Thymus (tissue), 11 donors: ENCODE results near the gene PDZRN4. TPM values are rescaled to one million over a fixed set of nuclear protein-coding genes. Genes with fewer than 3 reads are reported as not detected.

Experiments
- DNase-seq, 9 donors: peaks; one replicate each; pipeline ENCODE4 v3.0.0-alpha.2; 2013; ENCODE audit warnings: low spot score in 9 of 9, low read depth in 6 of 9, missing footprints in 1 of 9
- H3K27ac ChIP-seq, 2 donors: one replicate each; pipeline ENCODE4 v1.5.1; 2013; ENCODE audit warnings: control low read depth in 1 of 2, low read depth in 1 of 2, low read length in 1 of 2, mild to moderate bottlenecking in 1 of 2, moderate library complexity in 1 of 2
- H3K27me3 ChIP-seq, 2 donors: one replicate each; pipeline ENCODE4 v1.5.1; 2013; ENCODE audit warnings: low read length in 1 of 2; ENCODE audit not compliant: control insufficient read depth in 2 of 2, insufficient read depth in 1 of 2
- H3K36me3 ChIP-seq, 2 donors: one replicate each; pipeline ENCODE4 v1.5.1; 2013; ENCODE audit warnings: low read length in 1 of 2, mild to moderate bottlenecking in 1 of 2, moderate library complexity in 1 of 2; ENCODE audit not compliant: control insufficient read depth in 2 of 2, insufficient read depth in 2 of 2
- H3K4me1 ChIP-seq, 2 donors: one replicate each; pipeline ENCODE4 v1.5.1; 2013; ENCODE audit warnings: low read length in 2 of 2; ENCODE audit not compliant: control insufficient read depth in 2 of 2, insufficient read depth in 2 of 2
- H3K4me3 ChIP-seq, 2 donors: one replicate each; pipeline ENCODE4 v1.5.1; 2013; ENCODE audit warnings: low read length in 2 of 2, control low read depth in 1 of 2, mild to moderate bottlenecking in 1 of 2
- H3K9me3 ChIP-seq, 2 donors: one replicate each; pipeline ENCODE4 v1.5.1; 2013; ENCODE audit warnings: low read length in 1 of 2, mild to moderate bottlenecking in 1 of 2; ENCODE audit not compliant: control insufficient read depth in 2 of 2, insufficient read depth in 1 of 2
- WGBS: extraction: QIAGEN DNeasy Blood & Tissue Kit; methylation state at CpG from one replicate; pipeline ENCODE4 v1.1.7; 2013; 5-methylcytosine and 5-hydroxymethylcytosine counted together
- polyA plus RNA-seq: library from polyadenylated mRNA; stranded (reverse); fragments of 200-250 nt; gene quantifications from one replicate; pipeline ENCODE4 v1.2.3, GENCODE V29; 2013
- total RNA-seq: library from RNA; stranded (reverse); fragments of 120-200 nt; gene quantifications from one replicate; pipeline ENCODE4 v1.2.4, GENCODE V29; 2013
- donor health status: healthy.

Gene PDZRN4
- total and polyA plus RNA-seq, 2 donors = 0.14 to 0.48 TPM

DNA sequence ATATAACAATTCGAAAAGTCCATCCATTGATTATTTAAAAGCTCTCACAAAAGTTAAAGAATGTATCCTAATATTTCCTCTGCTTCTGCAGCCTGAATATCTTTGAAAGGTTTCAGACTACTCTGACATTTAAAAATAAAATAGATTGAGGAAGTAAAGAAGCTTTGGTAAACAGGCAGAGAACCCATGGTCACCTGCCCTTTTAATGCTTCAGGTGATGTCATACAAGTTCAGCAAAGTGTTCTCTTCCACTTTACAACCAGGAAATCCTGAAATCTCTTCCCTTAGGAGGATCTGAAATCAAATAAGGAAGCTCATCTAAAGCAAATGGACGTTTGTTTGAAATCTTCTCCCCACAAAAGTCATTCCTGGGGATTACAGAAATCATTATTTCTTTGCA, 322.4 kb downstream of the PDZRN4 start:
- Histone ChIP-seq H3K4me1 (no peaks in the 10 kb centered on the region), H3K27ac (no peak overlapping the region), H3K9me3 (no peaks in the 10 kb centered on the region), H3K4me3 (no peak overlapping the region), H3K27me3 (no peaks in the 10 kb centered on the region), H3K36me3 (no peaks in the 10 kb centered on the region)
- 59% methylated on average over 2 of the region's 2 CpGs for WGBS
- DNase-seq = no peak

DNA sequence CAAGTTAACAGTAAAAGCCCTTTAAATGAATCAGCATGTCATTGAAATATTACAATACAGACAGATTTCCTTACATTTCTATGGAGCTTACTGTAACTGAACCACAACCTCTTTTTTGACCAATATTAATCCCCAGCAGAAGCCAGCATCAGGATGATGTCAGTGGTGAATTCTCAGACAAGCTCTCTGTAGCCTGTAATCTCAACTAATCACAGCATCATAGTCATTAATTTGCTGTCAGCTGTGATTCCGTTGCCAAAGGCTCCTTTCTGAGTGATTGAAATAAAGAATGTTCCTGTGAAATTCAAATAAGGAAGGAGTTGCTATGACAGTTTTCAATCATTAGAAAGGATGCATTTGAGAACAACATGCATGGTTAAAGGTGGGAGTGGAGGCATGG, 323.1 kb downstream of the PDZRN4 start:
- DNase-seq = no peak
- 87% methylated on average over 1 of the region's 1 CpG for WGBS

DNA sequence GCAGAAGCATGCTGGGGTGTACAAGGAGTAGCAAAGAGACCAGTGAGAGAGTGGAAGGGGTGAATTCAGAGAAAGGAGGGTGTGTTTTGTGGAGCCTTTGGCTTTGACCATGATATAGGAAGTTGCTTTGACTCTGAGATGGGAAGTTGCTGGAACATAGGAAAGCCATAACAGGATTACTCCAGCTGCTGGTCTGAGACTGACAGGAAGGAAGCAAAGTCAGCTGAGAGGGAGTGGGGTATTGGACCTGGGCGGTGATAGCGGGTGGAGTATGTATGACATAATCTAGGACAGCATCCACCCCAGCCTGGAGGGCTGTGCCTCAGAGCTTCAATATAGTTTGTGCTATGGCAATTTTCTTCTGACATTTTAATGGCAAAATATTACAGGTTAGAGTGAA, 324.4 kb downstream of the PDZRN4 start:
- H3K27ac ChIP-seq = no peak overlapping the region
- H3K9me3 ChIP-seq = no peaks in the 10 kb centered on the region
- 98% methylated on average over 2 of the region's 2 CpGs for WGBS
- no peaks in the 10 kb centered on the region for H3K4me1 ChIP-seq
- no peak overlapping the region for H3K4me3 ChIP-seq
- no peaks in the 10 kb centered on the region for H3K36me3 ChIP-seq
- DNase-seq = no peak
- H3K27me3 ChIP-seq = no peaks in the 10 kb centered on the region

More for the DNA sequence above, 323.1 kb downstream of the PDZRN4 start:
- no peak overlapping the region for H3K4me3 ChIP-seq
- no peaks in the 10 kb centered on the region for H3K36me3 ChIP-seq
- H3K4me1 ChIP-seq = no peaks in the 10 kb centered on the region
- no peaks in the 10 kb centered on the region for H3K9me3 ChIP-seq
- no peak overlapping the region for H3K27ac ChIP-seq
- H3K27me3 ChIP-seq = no peaks in the 10 kb centered on the region

DNA sequence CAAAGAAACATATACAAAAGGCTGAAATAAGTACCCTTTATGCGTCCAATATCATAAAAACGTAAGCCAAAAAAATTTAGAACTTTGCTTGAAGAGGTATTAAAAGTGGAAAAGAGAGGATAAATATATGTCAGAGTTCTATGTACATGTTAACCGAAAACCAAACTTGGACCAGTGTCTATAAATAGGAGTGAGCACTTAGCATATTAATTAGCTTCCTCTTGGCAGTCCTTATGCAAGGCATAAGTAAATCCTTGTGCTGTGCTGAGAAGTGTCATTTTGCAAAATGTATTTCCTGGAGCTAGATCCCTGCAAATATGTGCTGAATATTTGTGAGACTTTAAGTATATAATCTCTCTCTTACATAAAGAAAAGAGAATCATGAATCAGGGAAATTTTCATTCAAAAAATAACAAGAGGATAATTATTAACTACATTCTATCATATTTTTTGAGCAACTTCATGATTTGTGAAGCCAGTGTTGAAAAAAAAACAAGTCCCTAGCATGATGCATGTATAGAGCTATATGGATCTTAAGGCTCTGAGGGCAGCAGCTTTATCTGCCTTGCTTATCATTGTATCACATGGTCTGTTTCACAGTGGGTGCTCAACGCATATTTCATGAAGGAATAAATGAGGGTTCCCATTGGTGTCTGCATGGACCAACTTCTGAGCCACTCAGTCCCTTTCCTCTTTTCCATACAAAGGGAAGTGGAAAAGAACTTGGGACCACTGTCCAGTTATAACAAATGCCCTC, 326.1 kb downstream of the PDZRN4 start:
- Histone ChIP-seq H3K27me3 (no peaks in the 10 kb centered on the region), H3K36me3 (no peaks in the 10 kb centered on the region), H3K27ac (no peak overlapping the region), H3K9me3 (no peaks in the 10 kb centered on the region), H3K4me3 (no peak overlapping the region), H3K4me1 (no peaks in the 10 kb centered on the region)
- 79% methylated on average over 4 of the region's 4 CpGs for WGBS
- no peak for DNase-seq

DNA sequence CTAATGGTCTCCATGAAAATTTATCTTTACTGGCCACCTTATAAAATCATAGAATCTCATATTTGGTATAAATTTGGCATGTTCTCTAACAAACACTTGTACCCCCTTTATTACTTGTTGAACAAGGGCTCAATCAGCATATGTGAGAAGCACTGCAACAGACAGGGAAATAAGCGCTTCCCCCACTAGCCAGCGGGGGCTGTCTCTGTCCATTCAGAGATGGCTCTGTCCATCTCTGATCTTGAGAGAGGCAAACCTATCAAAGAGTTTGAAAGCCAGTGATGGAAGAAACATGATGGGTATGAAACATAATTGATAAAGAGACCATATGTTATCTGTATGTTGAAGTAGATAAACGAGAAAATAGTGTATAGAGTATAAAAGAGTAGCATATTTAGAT, 326.8 kb downstream of the PDZRN4 start:
- WGBS = 97% methylated on average over 3 of the region's 3 CpGs
- Histone ChIP-seq H3K4me1 (no peaks in the 10 kb centered on the region), H3K36me3 (no peaks in the 10 kb centered on the region), H3K27me3 (no peaks in the 10 kb centered on the region), H3K4me3 (no peak overlapping the region), H3K9me3 (no peaks in the 10 kb centered on the region), H3K27ac (no peak overlapping the region)
- no peak for DNase-seq

DNA sequence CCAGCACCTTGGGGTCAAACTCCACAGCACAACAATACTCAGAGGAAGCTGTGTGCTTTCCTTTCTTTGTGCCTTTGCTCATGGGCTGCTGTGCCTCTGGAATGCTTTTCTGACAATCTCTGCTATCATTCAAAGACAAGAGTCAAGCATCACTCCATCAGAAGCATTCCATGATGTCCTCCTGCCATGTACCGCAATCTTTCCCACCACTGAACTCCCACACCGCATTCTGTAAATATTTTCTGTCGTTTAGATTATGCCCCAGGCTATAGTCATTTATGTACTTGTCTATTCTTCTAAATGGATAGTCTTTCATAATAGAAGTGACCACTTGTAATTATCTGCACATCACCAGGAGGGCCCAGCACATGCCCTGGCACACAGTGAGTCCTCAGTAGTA, 327.8 kb downstream of the PDZRN4 start:
- Histone ChIP-seq H3K4me1 (no peaks in the 10 kb centered on the region), H3K9me3 (no peaks in the 10 kb centered on the region), H3K27ac (no peak overlapping the region), H3K36me3 (no peaks in the 10 kb centered on the region), H3K27me3 (no peaks in the 10 kb centered on the region), H3K4me3 (no peak overlapping the region)
- no peak for DNase-seq
- WGBS = 94% methylated on average over 3 of the region's 3 CpGs

DNA sequence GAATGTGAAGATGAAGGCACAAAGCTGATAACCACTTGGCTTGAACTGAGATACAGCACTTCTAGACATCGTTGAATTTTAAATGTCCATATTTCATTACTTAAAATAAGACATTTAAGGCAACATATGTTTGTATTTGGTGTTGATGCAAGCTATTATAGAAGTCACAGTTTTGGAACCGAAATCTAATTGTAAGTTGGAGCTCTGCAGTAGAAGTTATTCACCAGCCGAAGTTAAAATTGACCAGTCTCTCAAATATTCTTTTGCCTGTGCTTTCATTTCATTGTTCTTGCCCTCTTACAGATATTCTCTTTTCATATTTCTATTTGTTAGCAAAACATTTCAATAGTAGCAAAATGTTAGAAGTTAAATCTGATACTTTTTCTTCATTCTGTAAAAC, 332.7 kb downstream of the PDZRN4 start:
- no peaks in the 10 kb centered on the region for H3K36me3 ChIP-seq
- 94% methylated on average over 3 of the region's 3 CpGs for WGBS
- H3K27me3 ChIP-seq = no peaks in the 10 kb centered on the region
- H3K9me3 ChIP-seq = no peaks in the 10 kb centered on the region
- no peak for DNase-seq
- H3K4me1 ChIP-seq = no peaks in the 10 kb centered on the region
- no peak overlapping the region for H3K27ac ChIP-seq
- no peak overlapping the region for H3K4me3 ChIP-seq

DNA sequence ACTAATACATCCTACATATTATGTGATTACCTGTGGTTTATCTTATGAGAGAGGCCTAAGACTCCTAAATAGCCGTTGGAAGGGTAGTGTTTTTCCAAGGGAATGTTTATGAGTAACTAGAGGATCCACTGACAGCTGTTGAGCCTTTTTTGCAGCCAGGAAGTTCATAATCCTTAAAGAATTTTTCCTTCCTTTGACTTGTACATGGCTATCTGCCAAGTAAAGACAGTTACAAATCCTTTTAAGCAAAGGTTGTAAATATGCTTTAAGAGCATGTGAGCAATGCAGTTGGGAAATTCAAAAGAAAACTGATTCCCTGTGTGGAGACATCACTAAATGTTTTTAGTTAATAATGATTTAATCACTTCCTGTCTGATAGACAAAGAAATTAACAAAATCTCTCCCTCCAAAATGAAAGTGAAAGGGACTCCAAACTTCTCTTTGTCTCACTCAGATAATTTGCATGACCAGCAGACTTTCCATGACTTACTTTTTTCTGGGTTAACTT, 333.8 kb downstream of the PDZRN4 start:
- Histone ChIP-seq H3K4me3 (no peak overlapping the region), H3K36me3 (no peaks in the 10 kb centered on the region), H3K4me1 (no peaks in the 10 kb centered on the region), H3K27ac (no peak overlapping the region), H3K27me3 (no peaks in the 10 kb centered on the region), H3K9me3 (no peaks in the 10 kb centered on the region)
- 65% methylated on average over 1 of the region's 1 CpG for WGBS
- peak in 2 of 9 donors; percentile 4 to 28 for DNase-seq

DNA sequence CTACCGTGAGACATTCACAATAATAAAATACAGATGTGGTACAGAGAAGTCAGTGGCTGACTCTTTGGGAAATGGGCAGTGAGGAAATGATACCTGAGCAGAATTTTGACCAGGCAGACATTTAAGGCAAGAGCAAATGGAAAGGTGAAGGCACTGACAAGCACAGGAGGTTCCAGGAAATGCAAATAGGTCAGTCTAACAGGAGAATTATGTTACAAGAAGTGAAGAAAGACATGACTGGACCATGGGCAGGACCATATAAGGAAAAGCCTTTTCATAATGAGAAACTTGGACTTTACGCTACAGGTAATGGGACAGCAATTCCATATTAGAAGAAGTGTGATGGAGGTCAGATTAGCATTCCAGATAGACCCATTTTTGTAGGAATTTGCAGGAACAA, 338.9 kb downstream of the PDZRN4 start:
- H3K4me3 ChIP-seq = no peak overlapping the region
- WGBS = 95% methylated on average over 2 of the region's 2 CpGs

More for the DNA sequence above, 338.9 kb downstream of the PDZRN4 start:
- no peaks in the 10 kb centered on the region for H3K9me3 ChIP-seq
- no peaks in the 10 kb centered on the region for H3K4me1 ChIP-seq
- H3K27ac ChIP-seq = no peak overlapping the region
- no peaks in the 10 kb centered on the region for H3K27me3 ChIP-seq
- no peak for DNase-seq
- no peaks in the 10 kb centered on the region for H3K36me3 ChIP-seq
